ENCODE results near the gene EME2.

Gene EME2

GRCh38 chr16:1820096-1820945 is 47.7 kb downstream of the EME2 start:
- DNase-seq = no peak

GRCh38 chr16:1820946-1821290 is 48.3 kb downstream of the EME2 start:
- no peak for DNase-seq

GRCh38 chr16:1821861-1822611 is 49.4 kb downstream of the EME2 start:
- no peak for DNase-seq

- no peak for DNase-seq
These were observed 50.2 kb downstream of the EME2 start for GRCh38 chr16:1822801-1823200.

- DNase-seq = no peak
These were observed 51.2 kb downstream of the EME2 start for GRCh38 chr16:1823821-1824220.

- no peak for DNase-seq
These were observed 52.8 kb downstream of the EME2 start for GRCh38 chr16:1825381-1825863.

All from activated effector memory CD4-positive, alpha-beta T cell treated with anti-CD3 and anti-CD28 coated beads, Interleukin-2, amount 50 U/mL, for 16 hours (primary cell).